ENCODE measurements around the gene UBE2M. TPM values are rescaled to one million over a fixed set of nuclear protein-coding genes. Genes with fewer than 3 reads are reported as not detected.
"Not testable (repeated sequence)": the region's sequence is repeated elsewhere in the genome, so short reads cannot be mapped to it uniquely, and the experiment has no call there.

The UBE2M gene
- 10 to 100 TPM; 30.9 to 38.8 TPM for total RNA-seq

- Histone ChIP-seq H3K27me3 (no peaks in the 10 kb centered on the region), H3K9me3 (no peaks in the 10 kb centered on the region), H3K27ac (peak within 1 kb of the TSS; percentile 100), H3K4me3 (peak within 1 kb of the TSS; percentile 89 to 99), H3K4me1 (peaks cover 2 to 73% of the 10 kb centered on the region in 2 donors), H3K36me3 (peaks cover 14% of the 10 kb centered on the region)
- TF ChIP-seq, protein P1, sequence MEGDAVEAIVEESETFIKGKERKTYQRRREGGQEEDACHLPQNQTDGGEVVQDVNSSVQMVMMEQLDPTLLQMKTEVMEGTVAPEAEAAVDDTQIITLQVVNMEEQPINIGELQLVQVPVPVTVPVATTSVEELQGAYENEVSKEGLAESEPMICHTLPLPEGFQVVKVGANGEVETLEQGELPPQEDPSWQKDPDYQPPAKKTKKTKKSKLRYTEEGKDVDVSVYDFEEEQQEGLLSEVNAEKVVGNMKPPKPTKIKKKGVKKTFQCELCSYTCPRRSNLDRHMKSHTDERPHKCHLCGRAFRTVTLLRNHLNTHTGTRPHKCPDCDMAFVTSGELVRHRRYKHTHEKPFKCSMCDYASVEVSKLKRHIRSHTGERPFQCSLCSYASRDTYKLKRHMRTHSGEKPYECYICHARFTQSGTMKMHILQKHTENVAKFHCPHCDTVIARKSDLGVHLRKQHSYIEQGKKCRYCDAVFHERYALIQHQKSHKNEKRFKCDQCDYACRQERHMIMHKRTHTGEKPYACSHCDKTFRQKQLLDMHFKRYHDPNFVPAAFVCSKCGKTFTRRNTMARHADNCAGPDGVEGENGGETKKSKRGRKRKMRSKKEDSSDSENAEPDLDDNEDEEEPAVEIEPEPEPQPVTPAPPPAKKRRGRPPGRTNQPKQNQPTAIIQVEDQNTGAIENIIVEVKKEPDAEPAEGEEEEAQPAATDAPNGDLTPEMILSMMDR (IDR thresholded peaks at IDR 0.05), result no peak
- peak; percentile 68 for DNase-seq (ENCODE audit: low spot score)
These were observed at the start of gene UBE2M for GRCh38 chr19:58558066-58558622. Gene UBE2M, minus strand, starts transcription at chr19:58558611. Its CDS starts 230 bp downstream, at chr19:58558381.

DNA sequence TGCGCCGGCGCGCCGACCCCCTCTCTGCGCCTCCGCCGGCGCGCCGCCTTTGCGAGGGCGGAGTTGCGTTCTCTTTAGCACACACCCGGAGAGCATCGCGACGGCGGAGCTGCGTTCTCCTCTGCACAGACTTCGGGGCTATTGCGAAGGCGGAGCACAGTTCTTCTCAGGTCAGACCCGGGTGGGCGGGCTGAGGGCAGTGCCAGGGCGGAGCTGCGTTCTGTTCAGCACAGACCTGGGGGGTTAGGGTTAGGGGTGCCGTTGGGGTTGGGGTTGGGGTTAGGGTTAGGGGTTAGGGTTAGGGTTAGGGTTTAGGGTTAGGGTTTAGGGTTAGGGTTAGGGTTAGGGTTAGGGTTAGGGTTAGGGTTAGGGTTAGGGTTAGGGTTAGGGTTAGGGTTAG lies 48.8 kb upstream of the UBE2M start:
- peak; percentile 55 for DNase-seq (ENCODE audit: low spot score)
- H3K4me3 ChIP-seq, H3K27me3 ChIP-seq, H3K9me3 ChIP-seq, H3K4me1 ChIP-seq, H3K27ac ChIP-seq, H3K36me3 ChIP-seq: not testable (repeated sequence)

DNA sequence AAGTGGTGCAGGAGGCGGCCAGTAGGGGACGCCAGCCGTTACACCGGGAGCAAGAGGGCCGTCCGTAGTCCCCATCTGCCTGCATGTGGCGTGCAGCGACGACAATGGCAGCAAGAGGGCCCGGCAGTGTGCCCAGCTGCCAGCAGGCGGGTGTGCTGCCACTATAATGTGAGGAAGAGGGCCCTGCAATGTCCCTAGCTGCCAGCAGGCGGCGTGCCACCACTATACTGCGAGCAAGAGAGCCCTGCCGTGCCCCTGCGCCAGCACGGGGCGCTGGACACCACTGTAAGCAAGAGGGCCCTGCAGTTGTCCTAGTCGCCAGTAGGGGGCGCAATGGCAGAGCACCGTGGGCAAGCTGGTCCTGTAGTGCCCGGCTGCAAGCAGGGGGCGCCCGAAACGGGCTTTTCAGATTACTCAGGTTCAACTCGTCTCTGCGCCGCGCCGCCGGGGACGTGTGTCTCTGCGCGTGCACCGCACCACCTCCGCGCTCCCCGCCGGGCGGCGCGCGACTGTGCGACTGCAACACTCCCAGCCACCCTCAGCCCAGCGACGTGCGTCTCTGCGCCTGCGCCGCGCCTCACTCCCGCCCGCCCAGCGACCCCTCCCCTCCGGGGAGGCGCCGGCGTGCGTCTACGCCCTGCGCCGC lies 48.0 kb upstream of the UBE2M start:
- not testable (repeated sequence) for H3K4me3 ChIP-seq, H3K27ac ChIP-seq, H3K4me1 ChIP-seq, H3K36me3 ChIP-seq, H3K27me3 ChIP-seq, H3K9me3 ChIP-seq
- peak; percentile 46 for DNase-seq (ENCODE audit: low spot score)
- TF ChIP-seq, protein P1 (IDR thresholded peaks at IDR 0.05), result peak; percentile 15 to 41

GRCh38 chr19:58586133-58586765 lies 27.8 kb upstream of the UBE2M start:
- TF ChIP-seq, protein P1 (IDR thresholded peaks at IDR 0.05), result no peak
- H3K4me3 ChIP-seq, result no peak overlapping the region
- H3K27ac ChIP-seq, result no peak overlapping the region
- H3K4me1 ChIP-seq, result peaks cover 0 to 4% of the 10 kb centered on the region in 2 donors
- H3K9me3 ChIP-seq, result no peaks in the 10 kb centered on the region
- peak; percentile 43 for DNase-seq (ENCODE audit: low spot score)
- H3K27me3 ChIP-seq, result no peaks in the 10 kb centered on the region
- peaks cover 29% of the 10 kb centered on the region for H3K36me3 ChIP-seq

GRCh38 chr19:58585442-58586132 lies 27.2 kb upstream of the UBE2M start:
- TF ChIP-seq, protein P1 (IDR thresholded peaks at IDR 0.05), result no peak
- Histone ChIP-seq H3K27ac (no peak overlapping the region), H3K4me1 (peaks cover 0 to 10% of the 10 kb centered on the region in 2 donors), H3K36me3 (peaks cover 29% of the 10 kb centered on the region), H3K9me3 (no peaks in the 10 kb centered on the region), H3K4me3 (no peak overlapping the region), H3K27me3 (no peaks in the 10 kb centered on the region)
- DNase-seq (ENCODE audit: low spot score), result no peak
